ENCODE measurements around the gene ASRGL1.

Gene ASRGL1

GRCh38 chr11:62432695-62433094 is 95.4 kb downstream of the ASRGL1 start:
- TF ChIP-seq CTCF (IDR thresholded peaks at IDR 0.05; ENCODE audit: insufficient read depth, low read length, poor library complexity, severe bottlenecking) = no peak
- DNase-seq (ENCODE audit: extremely low read depth, insufficient read length) = no peak
- Histone ChIP-seq H3K36me3 (ENCODE audit: control insufficient read depth, insufficient read depth, low read length) (no peaks in the 10 kb centered on the region), H3K4me3 (replicated peaks; ENCODE audit: low read depth, low read length) (no peak overlapping the region), H3K27me3 (replicated peaks; ENCODE audit: control insufficient read depth, insufficient read depth, low read length) (no peaks in the 10 kb centered on the region)

DNA sequence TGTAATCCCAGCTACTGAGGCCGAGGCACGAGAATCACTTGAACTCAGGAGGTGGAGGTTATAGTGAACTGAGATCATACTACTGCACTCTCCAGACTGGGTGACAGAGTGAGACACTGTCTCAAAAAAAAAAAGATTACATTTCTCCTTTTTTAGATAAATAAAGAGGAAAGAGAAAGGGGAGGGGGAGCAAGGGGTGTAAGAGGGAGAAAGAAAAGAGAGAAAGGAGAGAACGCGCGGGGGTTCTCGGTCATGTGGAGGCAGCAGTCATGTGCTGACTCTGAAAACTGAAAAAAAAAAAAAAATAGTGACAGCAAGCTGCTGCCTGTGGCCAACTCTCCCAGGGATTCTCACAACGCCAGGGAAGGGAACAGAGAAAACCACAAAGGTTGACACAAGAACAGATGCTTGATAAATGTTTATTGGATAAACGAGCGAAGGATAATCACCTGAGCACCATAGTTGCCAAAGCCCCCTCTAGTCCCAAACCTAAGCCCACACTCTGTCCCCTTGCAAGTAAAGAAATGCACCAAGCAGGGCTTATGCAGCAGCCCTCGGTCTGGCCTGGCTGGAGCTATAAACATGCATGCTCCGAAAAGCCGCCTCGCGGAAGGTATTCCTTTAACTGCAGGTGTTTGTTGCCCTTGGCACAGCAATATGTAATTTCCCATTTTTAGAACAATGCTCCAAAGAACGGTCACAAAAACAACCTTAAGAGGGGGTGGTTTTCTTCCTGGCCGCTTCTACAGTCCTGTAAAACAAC is 96.1 kb downstream of the ASRGL1 start:
- Histone ChIP-seq H3K36me3 (ENCODE audit: control insufficient read depth, insufficient read depth, low read length) (no peaks in the 10 kb centered on the region), H3K4me3 (replicated peaks; ENCODE audit: low read depth, low read length) (no peak overlapping the region), H3K27me3 (replicated peaks; ENCODE audit: control insufficient read depth, insufficient read depth, low read length) (no peaks in the 10 kb centered on the region)
- no peak for TF ChIP-seq CTCF (IDR thresholded peaks at IDR 0.05; ENCODE audit: insufficient read depth, low read length, poor library complexity, severe bottlenecking)
- DNase-seq (ENCODE audit: extremely low read depth, insufficient read length) = no peak

GRCh38 chr11:62433904-62434276 is 96.6 kb downstream of the ASRGL1 start:
- no peak overlapping the region for H3K4me3 ChIP-seq (replicated peaks; ENCODE audit: low read depth, low read length)
- no peak for TF ChIP-seq CTCF (IDR thresholded peaks at IDR 0.05; ENCODE audit: insufficient read depth, low read length, poor library complexity, severe bottlenecking)
- no peak for DNase-seq (ENCODE audit: extremely low read depth, insufficient read length)

DNA sequence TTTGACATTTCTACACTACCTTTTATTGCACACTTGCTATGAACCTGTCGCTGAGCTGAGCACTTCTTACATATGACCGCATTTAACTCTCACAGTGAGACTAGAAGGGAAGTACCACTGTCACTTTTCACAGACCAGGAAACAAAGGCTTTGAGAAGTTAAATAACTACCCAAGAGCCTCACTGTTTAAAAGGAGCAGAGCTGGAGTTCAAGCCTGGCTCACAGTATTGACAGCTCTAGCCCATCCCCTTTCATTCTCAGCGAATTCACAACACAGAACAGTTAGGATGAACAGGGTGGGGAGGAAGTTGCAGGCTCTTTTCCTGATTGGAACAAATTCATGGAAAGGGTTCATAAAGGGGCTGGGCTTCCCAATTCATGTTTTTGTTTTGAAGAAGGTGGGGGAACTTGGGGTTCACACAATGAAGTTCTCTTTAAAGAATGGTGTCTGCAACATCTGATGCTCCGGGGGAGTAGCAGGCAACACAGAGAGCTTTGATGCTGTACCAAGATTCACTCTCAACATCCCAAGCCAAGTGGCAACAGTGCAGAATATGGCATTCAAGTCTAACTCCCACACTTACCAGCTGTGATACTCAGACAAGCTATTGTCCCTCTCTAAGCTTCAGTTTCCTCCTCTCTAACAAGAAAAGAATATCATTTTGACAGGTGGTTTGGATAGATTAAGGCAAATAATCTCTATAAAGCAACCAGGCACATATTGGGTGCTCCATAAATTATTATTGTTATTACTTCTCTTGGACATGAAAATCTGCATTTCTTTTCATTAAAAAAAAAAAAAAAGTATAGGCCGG is 98.8 kb downstream of the ASRGL1 start:
- no peak for DNase-seq (ENCODE audit: extremely low read depth, insufficient read length)
- H3K27me3 ChIP-seq (replicated peaks; ENCODE audit: control insufficient read depth, insufficient read depth, low read length) = no peaks in the 10 kb centered on the region
- H3K36me3 ChIP-seq (ENCODE audit: control insufficient read depth, insufficient read depth, low read length) = no peaks in the 10 kb centered on the region
- no peak overlapping the region for H3K4me3 ChIP-seq (replicated peaks; ENCODE audit: low read depth, low read length)
- TF ChIP-seq CTCF (IDR thresholded peaks at IDR 0.05; ENCODE audit: insufficient read depth, low read length, poor library complexity, severe bottlenecking) = no peak

More at GRCh38 chr11:62433904-62434276, 96.6 kb downstream of the ASRGL1 start:
- H3K27me3 ChIP-seq (replicated peaks; ENCODE audit: control insufficient read depth, insufficient read depth, low read length) = no peaks in the 10 kb centered on the region
- H3K36me3 ChIP-seq (ENCODE audit: control insufficient read depth, insufficient read depth, low read length) = no peaks in the 10 kb centered on the region

GRCh38 chr11:62437616-62438015 is 100.4 kb downstream of the ASRGL1 start:
- no peak for DNase-seq (ENCODE audit: extremely low read depth, insufficient read length)
- TF ChIP-seq CTCF (IDR thresholded peaks at IDR 0.05; ENCODE audit: insufficient read depth, low read length, poor library complexity, severe bottlenecking) = no peak
- no peak overlapping the region for H3K4me3 ChIP-seq (replicated peaks; ENCODE audit: low read depth, low read length)
- no peaks in the 10 kb centered on the region for H3K27me3 ChIP-seq (replicated peaks; ENCODE audit: control insufficient read depth, insufficient read depth, low read length)
- no peaks in the 10 kb centered on the region for H3K36me3 ChIP-seq (ENCODE audit: control insufficient read depth, insufficient read depth, low read length)
